Upper lobe of left lung (tissue), 6 donors: ENCODE results near the gene SH3RF1. TPM values are rescaled to one million over a fixed set of nuclear protein-coding genes. Genes with fewer than 3 reads are reported as not detected.

ENCODE experiments used
- ATAC-seq, 2 donors: fragments of 200-7000 bp; cut with Tn5 transposase; one replicate each; pipeline ENCODE4 v1.9.1; 2022; ENCODE audit warnings: mild to moderate bottlenecking in 2 of 2, moderate library complexity in 2 of 2; ENCODE audit not compliant: low FRiP score in 2 of 2
- DNase-seq, 2 donors: peaks; one replicate each; pipeline ENCODE4 v3.0.0-alpha.2; 2019 to 2020
- H3K27ac ChIP-seq, 4 donors: fragments of 200-600 bp; sonication (generic); one replicate each; pipeline ENCODE4 v1.5.1; 2016 to 2019
- H3K27me3 ChIP-seq, 4 donors: fragments of 200-600 bp; sonication (generic); one replicate each; pipeline ENCODE4 v1.5.1; 2017 to 2019
- H3K36me3 ChIP-seq, 4 donors: fragments of 200-600 bp; sonication (generic); one replicate each; pipeline ENCODE4 v1.5.1; 2016 to 2019
- H3K4me1 ChIP-seq, 4 donors: fragments of 200-600 bp; sonication (generic); one replicate each; pipeline ENCODE4 v1.5.1; 2018 to 2019
- H3K4me3 ChIP-seq, 4 donors: fragments of 200-600 bp; sonication (generic); one replicate each; pipeline ENCODE4 v1.5.1; 2017 to 2019; ENCODE audit warnings: mild to moderate bottlenecking in 2 of 4, moderate library complexity in 1 of 4
- H3K9me3 ChIP-seq, 4 donors: fragments of 200-600 bp; sonication (generic); one replicate each; pipeline ENCODE4 v1.5.1; 2018 to 2019
- EP300 ChIP-seq, 4 donors: sonication (generic); formaldehyde crosslinking; IDR thresholded peaks; one replicate each; pipeline ENCODE4 v1.5.1; 2017; ENCODE audit warnings: antibody characterized with exemption in 4 of 4, control low read depth in 2 of 4
- POLR2A ChIP-seq, 4 donors: fragments of 450-650 bp; IDR thresholded peaks; one replicate each; pipeline ENCODE4 v1.5.1; 2016 to 2017; ENCODE audit warnings: antibody characterized with exemption in 4 of 4, mild to moderate bottlenecking in 2 of 4
- POLR2AphosphoS5 ChIP-seq, 2 donors: sonication (generic); formaldehyde crosslinking; IDR thresholded peaks; one replicate each; pipeline ENCODE4 v1.5.1; 2017; ENCODE audit warnings: antibody characterized with exemption in 2 of 2
- WGBS, 2 donors: methylation state at CpG; one replicate each; pipeline ENCODE4 v1.1.5; 2017 to 2018; 5-methylcytosine and 5-hydroxymethylcytosine counted together
- total RNA-seq, 6 donors: library from RNA; depleted of rRNA in 4 of 6; stranded (reverse); fragments of >200 nt in 4 of 6; gene quantifications; one replicate each; pipeline versions ENCODE4 v1.1.0 to v1.2.1, GENCODE V29; 2016 to 2021
- TF ChIP-seq, protein P1 (sequence below), 6 experiments: fragments of 450-650 bp in 4 of 6; fragments of 200-600 bp in 2 of 6; sonication (generic) in 2 of 6; IDR thresholded peaks; one replicate each; pipeline ENCODE4 v1.5.1; 2016 to 2019; ENCODE audit warnings: antibody characterized with exemption in 6 of 6
- donor health status: DM: no; HTN: no; CAD: no; lungs with moderate emphysema.
- donor health status: DM: no; HTN: yes; CAD: no; lungs with severe emphysema.

SH3RF1 gene
- total RNA-seq, 6 donors from 2014 or later: 27.1 to 38.7 (median 34.3) TPM

DNA sequence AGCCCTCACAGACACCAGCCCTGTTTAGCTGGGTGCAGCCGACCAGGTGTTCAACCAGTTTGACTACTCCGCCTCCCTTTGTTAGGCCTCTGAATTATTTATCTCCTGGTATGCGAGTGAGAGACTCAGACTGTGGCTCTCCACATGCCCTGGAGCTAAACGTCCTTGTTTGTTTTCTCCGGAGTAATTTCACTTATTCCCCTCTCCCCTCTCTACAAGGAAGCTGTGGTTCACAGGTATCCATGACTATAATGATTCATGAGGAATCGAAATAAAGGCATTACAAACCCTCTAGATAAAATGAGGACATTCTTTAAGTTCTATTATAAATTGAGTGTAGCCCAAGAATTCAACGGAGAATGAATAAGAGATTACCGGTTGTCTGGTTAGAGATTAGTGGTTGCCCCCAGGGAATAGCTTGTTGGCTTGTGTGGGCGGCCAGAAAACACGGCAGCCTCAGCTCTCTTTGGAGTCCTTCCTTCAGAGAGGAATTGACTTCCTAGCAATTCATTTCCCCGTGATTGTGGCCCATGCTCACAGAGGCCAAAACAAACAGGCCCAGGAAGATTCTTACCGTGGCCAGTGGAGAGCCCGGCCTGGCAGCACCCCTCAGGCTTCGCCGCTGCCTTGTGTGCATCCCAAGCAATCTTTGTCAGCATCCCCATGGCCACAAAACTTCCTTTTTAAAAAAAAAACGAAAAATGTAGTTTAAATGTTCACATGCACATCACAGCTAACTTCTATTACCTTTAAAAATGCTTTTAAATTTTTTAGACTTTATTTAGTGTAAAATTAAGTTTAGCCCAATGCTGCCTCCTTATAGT lies 200.5 kb downstream of the SH3RF1 start:
- no peaks in the 10 kb centered on the region for H3K36me3 ChIP-seq
- no peaks in the 10 kb centered on the region for H3K27me3 ChIP-seq
- peak overlapping the region in 3 of 4 donors; percentile 52 to 77 (median 67) for H3K27ac ChIP-seq
- 61 to 67% methylated on average over 16 of the region's 16 CpGs for WGBS, 2 donors
- no peak overlapping the region for H3K4me3 ChIP-seq
- ATAC-seq (peak; percentile 69 to 80), DNase-seq (peak in 1 of 2 donors; percentile 48)
- peaks cover 0 to 11% (median 0%) of the 10 kb centered on the region in 4 donors for H3K4me1 ChIP-seq
- no peaks in the 10 kb centered on the region for H3K9me3 ChIP-seq
- TF ChIP-seq EP300 (IDR thresholded peaks at IDR 0.05) (no peak), POLR2AphosphoS5 (IDR thresholded peaks at IDR 0.05) (no peak), POLR2A (IDR thresholded peaks at IDR 0.05) (no peak)
- TF ChIP-seq, protein P1, sequence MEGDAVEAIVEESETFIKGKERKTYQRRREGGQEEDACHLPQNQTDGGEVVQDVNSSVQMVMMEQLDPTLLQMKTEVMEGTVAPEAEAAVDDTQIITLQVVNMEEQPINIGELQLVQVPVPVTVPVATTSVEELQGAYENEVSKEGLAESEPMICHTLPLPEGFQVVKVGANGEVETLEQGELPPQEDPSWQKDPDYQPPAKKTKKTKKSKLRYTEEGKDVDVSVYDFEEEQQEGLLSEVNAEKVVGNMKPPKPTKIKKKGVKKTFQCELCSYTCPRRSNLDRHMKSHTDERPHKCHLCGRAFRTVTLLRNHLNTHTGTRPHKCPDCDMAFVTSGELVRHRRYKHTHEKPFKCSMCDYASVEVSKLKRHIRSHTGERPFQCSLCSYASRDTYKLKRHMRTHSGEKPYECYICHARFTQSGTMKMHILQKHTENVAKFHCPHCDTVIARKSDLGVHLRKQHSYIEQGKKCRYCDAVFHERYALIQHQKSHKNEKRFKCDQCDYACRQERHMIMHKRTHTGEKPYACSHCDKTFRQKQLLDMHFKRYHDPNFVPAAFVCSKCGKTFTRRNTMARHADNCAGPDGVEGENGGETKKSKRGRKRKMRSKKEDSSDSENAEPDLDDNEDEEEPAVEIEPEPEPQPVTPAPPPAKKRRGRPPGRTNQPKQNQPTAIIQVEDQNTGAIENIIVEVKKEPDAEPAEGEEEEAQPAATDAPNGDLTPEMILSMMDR (IDR thresholded peaks at IDR 0.05): no peak

DNA sequence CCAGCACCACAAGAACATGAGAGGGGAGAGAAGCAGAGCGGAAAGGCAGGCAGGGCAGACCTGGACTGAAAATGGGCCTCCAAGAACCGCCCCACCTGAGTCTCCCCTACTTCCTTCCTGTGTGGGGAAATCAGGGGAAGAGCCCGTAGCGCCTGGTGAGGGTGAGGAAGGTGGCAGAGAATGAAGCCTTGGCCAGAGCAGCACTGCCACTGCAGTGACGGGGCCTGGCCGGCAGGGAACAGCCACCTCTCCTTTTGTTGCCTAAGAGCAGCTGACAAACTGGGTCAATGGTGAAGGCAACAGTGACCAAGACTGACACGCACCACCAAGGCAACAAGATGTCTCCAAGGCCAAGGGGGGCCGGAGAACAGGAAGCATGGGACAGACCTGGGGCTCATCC lies 202.3 kb downstream of the SH3RF1 start:
- TF ChIP-seq, protein P1 (IDR thresholded peaks at IDR 0.05): peak in 1 of 6 experiments; percentile 18
- TF ChIP-seq POLR2A (IDR thresholded peaks at IDR 0.05) (no peak), POLR2AphosphoS5 (IDR thresholded peaks at IDR 0.05) (no peak)

DNA sequence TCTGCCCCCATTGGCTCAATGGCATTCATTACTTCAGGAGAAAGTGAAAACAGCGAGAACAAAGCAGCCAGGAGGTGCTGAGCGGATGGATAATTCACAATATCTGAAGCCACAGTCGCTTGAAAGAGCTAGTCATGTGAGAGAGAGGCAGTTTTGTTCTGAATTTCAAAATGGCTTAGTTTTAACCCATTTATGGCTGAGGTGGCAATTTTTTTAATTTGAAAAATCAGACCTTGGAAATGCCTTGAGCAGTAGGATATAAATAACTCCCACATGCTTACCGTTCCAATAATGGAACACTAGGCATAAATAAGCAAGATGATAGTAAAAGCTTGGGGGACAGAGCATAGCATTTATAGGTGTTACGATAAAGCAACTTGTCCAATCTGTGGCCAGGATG lies 203.8 kb downstream of the SH3RF1 start:
- TF ChIP-seq POLR2A (IDR thresholded peaks at IDR 0.05) (no peak), EP300 (IDR thresholded peaks at IDR 0.05) (no peak), POLR2AphosphoS5 (IDR thresholded peaks at IDR 0.05) (no peak)
- TF ChIP-seq, protein P1 (IDR thresholded peaks at IDR 0.05): no peak
- Histone ChIP-seq H3K9me3 (no peaks in the 10 kb centered on the region), H3K27ac (no peak overlapping the region), H3K36me3 (no peaks in the 10 kb centered on the region), H3K4me3 (no peak overlapping the region), H3K27me3 (no peaks in the 10 kb centered on the region), H3K4me1 (peaks cover 0 to 12% (median 5%) of the 10 kb centered on the region in 4 donors)
- ATAC-seq (no peak), DNase-seq (no peak)
- 93 to 95% methylated on average over 5 of the region's 5 CpGs for WGBS, 2 donors

More for the DNA sequence above, 202.3 kb downstream of the SH3RF1 start:
- ATAC-seq: no peak
- H3K36me3 ChIP-seq: no peaks in the 10 kb centered on the region
- no peak for DNase-seq
- H3K9me3 ChIP-seq: no peaks in the 10 kb centered on the region
- H3K27me3 ChIP-seq: no peaks in the 10 kb centered on the region
- H3K27ac ChIP-seq: no peak overlapping the region
- H3K4me3 ChIP-seq: no peak overlapping the region
- WGBS, 2 donors: 71 to 85% methylated on average over 8 of the region's 8 CpGs
- peaks cover 0 to 11% (median 0%) of the 10 kb centered on the region in 4 donors for H3K4me1 ChIP-seq

DNA sequence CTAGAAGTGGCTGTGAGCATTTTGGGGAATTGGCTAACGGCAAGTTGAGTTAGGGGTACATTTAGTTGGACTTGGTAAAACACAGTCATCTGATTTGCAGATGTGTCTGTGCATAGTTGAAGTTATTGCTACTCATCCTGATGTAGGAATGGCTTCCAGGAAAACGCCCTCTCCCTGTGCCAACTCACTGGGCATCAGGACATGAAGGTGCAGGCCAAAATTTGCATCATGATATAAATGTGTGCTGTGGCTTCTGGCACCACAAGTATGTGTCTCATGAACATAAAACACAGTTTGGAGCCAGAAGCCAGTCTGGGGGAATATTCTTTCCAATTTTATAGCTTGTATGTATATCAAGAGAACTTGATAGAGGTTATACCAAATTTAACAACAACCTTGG lies 206.5 kb downstream of the SH3RF1 start:
- H3K27ac ChIP-seq: no peak overlapping the region
- H3K9me3 ChIP-seq: no peaks in the 10 kb centered on the region

More for the DNA sequence above, 206.5 kb downstream of the SH3RF1 start:
- TF ChIP-seq POLR2AphosphoS5 (IDR thresholded peaks at IDR 0.05) (no peak), POLR2A (IDR thresholded peaks at IDR 0.05) (no peak), EP300 (IDR thresholded peaks at IDR 0.05) (no peak)
- TF ChIP-seq, protein P1 (IDR thresholded peaks at IDR 0.05): no peak
- H3K4me3 ChIP-seq: no peak overlapping the region
- DNase-seq: no peak
- H3K36me3 ChIP-seq: no peaks in the 10 kb centered on the region
- WGBS, 2 donors: 95 to 97% methylated on average over 2 of the region's 2 CpGs
- no peak for ATAC-seq
- no peaks in the 10 kb centered on the region for H3K27me3 ChIP-seq
- H3K4me1 ChIP-seq: peaks cover 2 to 17% (median 5%) of the 10 kb centered on the region in 4 donors
